HEK293 (cell line): Measurements from ENCODE around the gene DEPDC5.

Source experiments
- ZNF211 ChIP-seq: fragments of 450-650 bp; formaldehyde crosslinking; IDR thresholded peaks from 2 replicates; pipeline ENCODE4 v1.5.1; 2016; ENCODE audit warnings: low read depth, missing biosample characterization, missing genetic modification characterization
- ZNF660 ChIP-seq: fragments of 450-650 bp; IDR thresholded peaks from 2 replicates; pipeline ENCODE4 v1.5.1; 2018; ENCODE audit warnings: missing biosample characterization, mild to moderate bottlenecking, missing genetic modification characterization

DNA sequence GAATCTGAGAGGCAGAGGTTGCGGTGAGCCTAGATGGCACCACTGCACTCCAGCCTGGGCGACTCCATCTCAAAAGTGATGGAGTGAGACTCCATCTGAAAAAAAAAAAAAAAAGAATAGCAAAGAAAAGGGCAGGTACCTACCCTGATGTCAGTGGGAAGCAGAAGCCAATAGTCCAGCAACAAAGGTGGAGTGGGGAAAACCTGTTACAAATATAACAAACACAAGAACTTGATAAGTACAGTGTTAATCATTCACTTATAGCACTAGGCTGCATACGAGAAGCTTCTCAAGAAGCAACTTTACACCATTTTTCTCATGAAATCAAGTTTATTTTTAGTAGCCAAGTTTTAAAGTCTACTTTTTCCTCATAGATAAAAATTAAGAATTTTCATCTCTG is 128.0 kb downstream of the DEPDC5 start:
- TF ChIP-seq ZNF211 (tag by site-specific recombination) (no peak), ZNF660 (no peak)
